Heart left ventricle (tissue), 16 donors: ENCODE results near the gene FAM227B. TPM values are rescaled to one million over a fixed set of nuclear protein-coding genes. Genes with fewer than 3 reads are reported as not detected.
A peak's percentile ranks its signal among the peaks of the same experiment; 100 is the strongest.

Experiments used
- ATAC-seq, 4 donors: fragments of 200-7000 bp; cut with Tn5 transposase; one replicate each; pipeline ENCODE4 v1.9.1; 2020 to 2022; ENCODE audit warnings: moderate library complexity in 4 of 4, mild to moderate bottlenecking in 3 of 4, moderate number of reproducible peaks in 1 of 4
- DNase-seq, 5 donors: peaks; one replicate each; pipeline ENCODE4 v3.0.0-alpha.2; 2020
- H3K27ac ChIP-seq, 12 donors: fragments of 200-600 bp; sonication (generic) in 4 of 12; one replicate each; pipeline versions ENCODE4 v1.5.0 to v1.8.0; 2016 to 2022; ENCODE audit warnings: mild to moderate bottlenecking in 2 of 12
- H3K27me3 ChIP-seq, 9 donors: fragments of 200-600 bp; sonication (generic) in 2 of 9; one replicate each; pipeline versions ENCODE4 v1.5.1 to v1.8.0; 2016 to 2022; ENCODE audit warnings: mild to moderate bottlenecking in 3 of 9
- H3K36me3 ChIP-seq, 9 donors: fragments of 200-600 bp; sonication (generic) in 2 of 9; one replicate each; pipeline versions ENCODE4 v1.5.0 to v1.8.0; 2018 to 2022; ENCODE audit warnings: mild to moderate bottlenecking in 2 of 9
- H3K4me1 ChIP-seq, 12 donors: fragments of 200-600 bp; sonication (generic) in 4 of 12; one replicate each; pipeline versions ENCODE4 v1.5.0 to v1.8.0; 2016 to 2022; ENCODE audit warnings: mild to moderate bottlenecking in 3 of 12
- H3K4me3 ChIP-seq, 12 donors: fragments of 200-600 bp; sonication (generic) in 4 of 12; one replicate each; pipeline versions ENCODE4 v1.5.0 to v1.8.0; 2017 to 2022; ENCODE audit warnings: mild to moderate bottlenecking in 9 of 12, moderate library complexity in 4 of 12
- H3K9me3 ChIP-seq, 12 donors: fragments of 200-600 bp; sonication (generic) in 4 of 12; one replicate each; pipeline versions ENCODE4 v1.5.0 to v1.8.0; 2016 to 2022; ENCODE audit warnings: mild to moderate bottlenecking in 1 of 12
- CTCF ChIP-seq, 12 donors: fragments of 200-600 bp; sonication (generic) in 4 of 12; IDR thresholded peaks; one replicate each; pipeline versions ENCODE4 v1.5.0 to v1.8.0; 2018 to 2022; ENCODE audit warnings: antibody characterized with exemption in 12 of 12, mild to moderate bottlenecking in 5 of 12
- POLR2A ChIP-seq, 2 donors: fragments of 450-650 bp; IDR thresholded peaks; one replicate each; pipeline ENCODE4 v1.6.1; 2017; ENCODE audit warnings: antibody characterized with exemption in 2 of 2, mild to moderate bottlenecking in 2 of 2, moderate library complexity in 2 of 2
- WGBS, 4 donors: extraction: QIAGEN DNeasy Blood & Tissue Kit in 2 of 4; methylation state at CpG; one replicate each; pipeline versions ENCODE4 v1.1.5 to v1.1.7; 2013 to 2018; 5-methylcytosine and 5-hydroxymethylcytosine counted together
- intact Hi-C, 10 donors: fragments of 100-400 bp; cut with DNase I; formaldehyde crosslinking; loops; one replicate each; pipeline versions ENCODE4 v1.11.1 to v1.14.2; 2022
- polyA plus RNA-seq, 2 donors: library from polyadenylated mRNA; stranded (reverse); fragments of 200-250 nt; gene quantifications; one replicate each; pipeline ENCODE4 v1.2.3, GENCODE V29; 2013
- total RNA-seq, 9 donors: library from RNA; depleted of rRNA in 2 of 9; stranded (reverse); fragments of >200 nt in 2 of 9; fragmentation: NEBNext Ultra II Directional in 3 of 9; extraction: Animal tissue kit (Norgen Biotek cat#: 25700) in 3 of 9; gene quantifications; one replicate each; pipeline versions ENCODE4 v1.1.0 to v1.2.4, GENCODE V29; 2016 to 2023
- donor health status: ischemic (EF 13 %, LVEDD 7.1; RV severe dilation, severe dysfunction).
- donor health status: healthy with polysubstance abuse.
- donor health status: DM: no; HTN: yes; CAD: no.
- donor health status: DM: no; HTN: no; CAD: no.
- donor health status: ischemic (EF 25% LVEDD 6.9; RV normal size, moderate dysfunction).
- donor health status: ischemic (EF 25% LVEDD 5.7; RV mildly dilated, moderate dysfunction).
- donor health status: healthy.
- donor health status: DM: yes; HTN: yes; CAD: no.
- donor health status: ischemic (EF 35%, LVEDD 5.7; RV mildly dilated, moderate dysfunction).
- donor health status: nonischemic (EF 11% LVEDD 7.7; RV severe dilation, severe dysfunction).
- donor health status: DM: yes; HTN: yes; CAD: no.
- donor health status: PGD.
- donor health status: ischemic (EF 29% LVEDD 5.4; RV normal size, mild dysfunction).
- donor health status: nonischemic (EF 23%, LVEDD 6.1; RV moderate dilation, normal function).

Gene FAM227B
- total and polyA plus RNA-seq, 11 donors = 5.8 to 18.8 (median 14.3) TPM

- peaks cover 0 to 26% (median 13%) of the 10 kb centered on the region in 9 donors for H3K36me3 ChIP-seq
- intact Hi-C loops = no loop called here
- DNase-seq (no peak), ATAC-seq (no peak)
- no peaks in the 10 kb centered on the region for H3K9me3 ChIP-seq
- no peak overlapping the region for H3K4me3 ChIP-seq
- WGBS, 4 donors = 74 to 87% (median 79%) methylated on average over 2 of the region's 2 CpGs
- no peaks in the 10 kb centered on the region for H3K27me3 ChIP-seq
- H3K27ac ChIP-seq = no peak overlapping the region
- no peak for TF ChIP-seq CTCF (IDR thresholded peaks at IDR 0.05)
- TF ChIP-seq POLR2A (IDR thresholded peaks at IDR 0.05) = no peak
- H3K4me1 ChIP-seq = peaks cover 0 to 15% (median 4%) of the 10 kb centered on the region in 12 donors
These were observed 311.9 kb downstream of the FAM227B start for GRCh38 chr15:49308686-49309085.

GRCh38 chr15:49306551-49306950 lies 314.1 kb downstream of the FAM227B start:
- no peak overlapping the region for H3K27ac ChIP-seq
- intact Hi-C loops = no loop called here
- ATAC-seq = no peak
- no peak overlapping the region for H3K4me3 ChIP-seq
- DNase-seq = no peak
- WGBS, 4 donors = 86 to 93% (median 90%) methylated on average over 1 of the region's 1 CpG
- peaks cover 0 to 27% (median 13%) of the 10 kb centered on the region in 9 donors for H3K36me3 ChIP-seq
- peaks cover 0 to 12% (median 0%) of the 10 kb centered on the region in 12 donors for H3K4me1 ChIP-seq
- no peaks in the 10 kb centered on the region for H3K9me3 ChIP-seq
- no peaks in the 10 kb centered on the region for H3K27me3 ChIP-seq
- TF ChIP-seq POLR2A (IDR thresholded peaks at IDR 0.05) (no peak), CTCF (IDR thresholded peaks at IDR 0.05) (no peak)

- WGBS, 4 donors = 83 to 87% (median 84%) methylated on average over 3 of the region's 3 CpGs
- Histone ChIP-seq H3K27me3 (no peaks in the 10 kb centered on the region), H3K4me3 (no peak overlapping the region), H3K36me3 (peaks cover 0 to 28% (median 13%) of the 10 kb centered on the region in 9 donors), H3K4me1 (peaks cover 0 to 12% (median 0%) of the 10 kb centered on the region in 12 donors), H3K9me3 (peaks cover 0 to 7% (median 0%) of the 10 kb centered on the region in 12 donors), H3K27ac (no peak overlapping the region)
- no peak for TF ChIP-seq CTCF (IDR thresholded peaks at IDR 0.05)
- TF ChIP-seq POLR2A (IDR thresholded peaks at IDR 0.05) = no peak
- DNase-seq = no peak
- intact Hi-C loops = no loop called here
- ATAC-seq = no peak
These were observed 317.6 kb downstream of the FAM227B start for GRCh38 chr15:49303003-49303402.

- TF ChIP-seq POLR2A (IDR thresholded peaks at IDR 0.05) = no peak
- TF ChIP-seq CTCF (IDR thresholded peaks at IDR 0.05) = no peak
- no peaks in the 10 kb centered on the region for H3K27me3 ChIP-seq
- no peak overlapping the region for H3K4me3 ChIP-seq
- H3K27ac ChIP-seq = no peak overlapping the region
- peaks cover 0 to 10% (median 0%) of the 10 kb centered on the region in 12 donors for H3K4me1 ChIP-seq
- peaks cover 0 to 27% (median 13%) of the 10 kb centered on the region in 9 donors for H3K36me3 ChIP-seq
- peaks cover 0 to 18% (median 0%) of the 10 kb centered on the region in 12 donors for H3K9me3 ChIP-seq
- DNase-seq = no peak
- intact Hi-C loops = no loop called here
- ATAC-seq = peak in 1 of 4 donors; percentile 18
These were observed 319.1 kb downstream of the FAM227B start for GRCh38 chr15:49301562-49301961.
